ENCODE results near the gene GPANK1. TPM values are rescaled to one million over a fixed set of nuclear protein-coding genes. Genes with fewer than 3 reads are reported as not detected.

The GPANK1 gene
- total and polyA plus RNA-seq, 2 of the 13 experiments (the other 11 are each of a cell fraction or from before 2014, with no cell fraction given): 15.4 to 22.8 TPM

DNA sequence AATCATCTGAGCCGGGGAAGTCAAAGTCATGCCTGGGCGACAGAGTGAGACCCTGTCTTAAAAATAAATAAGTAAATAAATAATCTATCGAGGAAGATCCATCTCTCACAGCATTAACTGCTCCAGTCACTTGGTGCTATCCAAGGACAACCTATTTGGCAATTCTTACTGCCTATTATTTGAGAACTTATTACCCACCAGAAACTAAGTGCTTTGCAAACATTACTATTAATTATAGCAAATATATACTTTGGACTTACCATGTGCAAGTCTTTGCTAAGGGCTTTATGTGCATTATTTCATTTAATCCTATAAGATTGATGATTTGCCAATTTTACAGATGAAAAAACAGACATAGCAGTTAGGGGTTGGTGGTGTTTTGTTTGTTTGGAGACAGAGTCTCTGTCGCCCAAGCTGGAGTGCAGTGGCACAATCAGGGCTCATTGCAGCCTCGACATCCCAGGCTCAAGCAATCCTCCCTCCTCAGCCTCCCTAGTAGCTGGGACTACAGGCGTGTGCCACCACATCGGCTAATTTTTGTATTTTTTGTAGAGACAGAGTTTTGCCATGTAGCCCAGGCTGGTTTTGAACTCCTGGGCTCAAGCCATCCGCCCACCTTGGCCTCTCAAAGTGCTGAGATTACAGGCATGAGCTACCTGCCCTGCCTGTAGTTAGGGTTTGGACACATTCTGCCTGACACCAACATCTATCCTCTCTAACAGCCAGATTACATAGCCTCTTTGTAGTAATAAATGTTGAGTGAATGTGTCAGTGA lies 10.0 kb downstream of the GPANK1 start (continued):
- TF ChIP-seq, protein P1, sequence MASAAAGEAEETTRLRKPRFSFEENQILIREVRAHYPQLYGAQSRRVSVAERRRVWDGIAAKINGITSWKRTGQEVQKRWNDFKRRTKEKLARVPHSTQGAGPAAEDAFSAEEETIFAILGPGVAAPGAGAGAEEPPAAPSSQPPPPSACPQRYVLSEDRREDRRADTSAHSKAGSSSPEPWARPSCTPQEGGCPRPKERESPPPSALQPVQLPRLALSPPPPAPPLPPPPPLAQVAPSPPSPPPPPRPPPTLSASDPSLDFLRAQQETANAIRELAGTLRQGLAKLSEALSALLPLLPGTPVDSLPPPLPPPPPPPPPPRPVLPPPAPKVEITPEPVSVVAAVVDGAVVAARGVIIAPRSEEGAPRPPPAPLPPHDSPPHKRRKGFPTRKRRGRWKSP (CRISPR knock-in tag; IDR thresholded peaks at IDR 0.05): no peak
- TF ChIP-seq ZBTB7B (CRISPR knock-in tag; IDR thresholded peaks at IDR 0.05) (no peak), ZNF670 (CRISPR knock-in tag; IDR thresholded peaks at IDR 0.05; ENCODE audit: borderline replicate concordance) (0 out of 2 replicates have a peak, but pooled peaks have one; percentile 7), HNF4A (CRISPR knock-in tag; IDR thresholded peaks at IDR 0.05) (0 out of 2 replicates have a peak, but pooled peaks have one; percentile 22), ZNF83 (CRISPR knock-in tag; IDR thresholded peaks at IDR 0.05; ENCODE audit: borderline replicate concordance) (no peak), PHF20 (CRISPR knock-in tag; IDR thresholded peaks at IDR 0.05) (no peak), KLF16 (CRISPR knock-in tag; IDR thresholded peaks at IDR 0.05) (0 out of 4 replicates have a peak, but pooled peaks of 1 of the 2 experiments have one; percentile 53), REPIN1 (CRISPR knock-in tag; IDR thresholded peaks at IDR 0.05; ENCODE audit: borderline replicate concordance, low read depth) (no peak), TSC22D2 (CRISPR knock-in tag; IDR thresholded peaks at IDR 0.05; ENCODE audit: borderline replicate concordance) (no peak), ZNF598 (CRISPR knock-in tag; IDR thresholded peaks at IDR 0.05; ENCODE audit: borderline replicate concordance) (no peak), NFYB (CRISPR knock-in tag; IDR thresholded peaks at IDR 0.05) (no peak), KAT8 (CRISPR knock-in tag; IDR thresholded peaks at IDR 0.05) (no peak)
- TF ChIP-seq, protein P2, sequence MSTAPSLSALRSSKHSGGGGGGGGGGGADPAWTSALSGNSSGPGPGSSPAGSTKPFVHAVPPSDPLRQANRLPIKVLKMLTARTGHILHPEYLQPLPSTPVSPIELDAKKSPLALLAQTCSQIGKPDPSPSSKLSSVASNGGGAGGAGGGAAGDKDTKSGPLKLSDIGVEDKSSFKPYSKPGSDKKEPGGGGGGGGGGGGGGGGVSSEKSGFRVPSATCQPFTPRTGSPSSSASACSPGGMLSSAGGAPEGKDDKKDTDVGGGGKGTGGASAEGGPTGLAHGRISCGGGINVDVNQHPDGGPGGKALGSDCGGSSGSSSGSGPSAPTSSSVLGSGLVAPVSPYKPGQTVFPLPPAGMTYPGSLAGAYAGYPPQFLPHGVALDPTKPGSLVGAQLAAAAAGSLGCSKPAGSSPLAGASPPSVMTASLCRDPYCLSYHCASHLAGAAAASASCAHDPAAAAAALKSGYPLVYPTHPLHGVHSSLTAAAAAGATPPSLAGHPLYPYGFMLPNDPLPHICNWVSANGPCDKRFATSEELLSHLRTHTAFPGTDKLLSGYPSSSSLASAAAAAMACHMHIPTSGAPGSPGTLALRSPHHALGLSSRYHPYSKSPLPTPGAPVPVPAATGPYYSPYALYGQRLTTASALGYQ (CRISPR knock-in tag; IDR thresholded peaks at IDR 0.05): 0 out of 2 replicates have a peak, but pooled peaks have one; percentile 39
- TF ChIP-seq, protein P3, sequence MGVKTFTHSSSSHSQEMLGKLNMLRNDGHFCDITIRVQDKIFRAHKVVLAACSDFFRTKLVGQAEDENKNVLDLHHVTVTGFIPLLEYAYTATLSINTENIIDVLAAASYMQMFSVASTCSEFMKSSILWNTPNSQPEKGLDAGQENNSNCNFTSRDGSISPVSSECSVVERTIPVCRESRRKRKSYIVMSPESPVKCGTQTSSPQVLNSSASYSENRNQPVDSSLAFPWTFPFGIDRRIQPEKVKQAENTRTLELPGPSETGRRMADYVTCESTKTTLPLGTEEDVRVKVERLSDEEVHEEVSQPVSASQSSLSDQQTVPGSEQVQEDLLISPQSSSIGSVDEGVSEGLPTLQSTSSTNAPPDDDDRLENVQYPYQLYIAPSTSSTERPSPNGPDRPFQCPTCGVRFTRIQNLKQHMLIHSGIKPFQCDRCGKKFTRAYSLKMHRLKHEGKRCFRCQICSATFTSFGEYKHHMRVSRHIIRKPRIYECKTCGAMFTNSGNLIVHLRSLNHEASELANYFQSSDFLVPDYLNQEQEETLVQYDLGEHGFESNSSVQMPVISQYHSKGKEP (CRISPR knock-in tag; IDR thresholded peaks at IDR 0.05): no peak
- TF ChIP-seq, protein P4, sequence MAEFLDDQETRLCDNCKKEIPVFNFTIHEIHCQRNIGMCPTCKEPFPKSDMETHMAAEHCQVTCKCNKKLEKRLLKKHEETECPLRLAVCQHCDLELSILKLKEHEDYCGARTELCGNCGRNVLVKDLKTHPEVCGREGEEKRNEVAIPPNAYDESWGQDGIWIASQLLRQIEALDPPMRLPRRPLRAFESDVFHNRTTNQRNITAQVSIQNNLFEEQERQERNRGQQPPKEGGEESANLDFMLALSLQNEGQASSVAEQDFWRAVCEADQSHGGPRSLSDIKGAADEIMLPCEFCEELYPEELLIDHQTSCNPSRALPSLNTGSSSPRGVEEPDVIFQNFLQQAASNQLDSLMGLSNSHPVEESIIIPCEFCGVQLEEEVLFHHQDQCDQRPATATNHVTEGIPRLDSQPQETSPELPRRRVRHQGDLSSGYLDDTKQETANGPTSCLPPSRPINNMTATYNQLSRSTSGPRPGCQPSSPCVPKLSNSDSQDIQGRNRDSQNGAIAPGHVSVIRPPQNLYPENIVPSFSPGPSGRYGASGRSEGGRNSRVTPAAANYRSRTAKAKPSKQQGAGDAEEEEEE (CRISPR knock-in tag; IDR thresholded peaks at IDR 0.05; ENCODE audit: borderline replicate concordance): no peak
- TF ChIP-seq, protein P5, sequence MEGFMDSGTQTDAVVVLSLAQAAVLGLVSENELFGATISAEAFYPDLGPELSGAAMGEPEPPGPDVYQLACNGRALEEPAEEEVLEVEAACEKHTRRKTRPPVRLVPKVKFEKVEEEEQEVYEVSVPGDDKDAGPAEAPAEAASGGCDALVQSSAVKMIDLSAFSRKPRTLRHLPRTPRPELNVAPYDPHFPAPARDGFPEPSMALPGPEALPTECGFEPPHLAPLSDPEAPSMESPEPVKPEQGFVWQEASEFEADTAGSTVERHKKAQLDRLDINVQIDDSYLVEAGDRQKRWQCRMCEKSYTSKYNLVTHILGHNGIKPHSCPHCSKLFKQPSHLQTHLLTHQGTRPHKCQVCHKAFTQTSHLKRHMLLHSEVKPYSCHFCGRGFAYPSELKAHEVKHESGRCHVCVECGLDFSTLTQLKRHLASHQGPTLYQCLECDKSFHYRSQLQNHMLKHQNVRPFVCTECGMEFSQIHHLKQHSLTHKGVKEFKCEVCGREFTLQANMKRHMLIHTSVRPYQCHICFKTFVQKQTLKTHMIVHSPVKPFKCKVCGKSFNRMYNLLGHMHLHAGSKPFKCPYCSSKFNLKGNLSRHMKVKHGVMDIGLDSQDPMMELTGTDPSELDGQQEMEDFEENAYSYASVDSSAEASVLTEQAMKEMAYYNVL (CRISPR knock-in tag; IDR thresholded peaks at IDR 0.05; ENCODE audit: borderline replicate concordance): no peak
- TF ChIP-seq, protein P6, sequence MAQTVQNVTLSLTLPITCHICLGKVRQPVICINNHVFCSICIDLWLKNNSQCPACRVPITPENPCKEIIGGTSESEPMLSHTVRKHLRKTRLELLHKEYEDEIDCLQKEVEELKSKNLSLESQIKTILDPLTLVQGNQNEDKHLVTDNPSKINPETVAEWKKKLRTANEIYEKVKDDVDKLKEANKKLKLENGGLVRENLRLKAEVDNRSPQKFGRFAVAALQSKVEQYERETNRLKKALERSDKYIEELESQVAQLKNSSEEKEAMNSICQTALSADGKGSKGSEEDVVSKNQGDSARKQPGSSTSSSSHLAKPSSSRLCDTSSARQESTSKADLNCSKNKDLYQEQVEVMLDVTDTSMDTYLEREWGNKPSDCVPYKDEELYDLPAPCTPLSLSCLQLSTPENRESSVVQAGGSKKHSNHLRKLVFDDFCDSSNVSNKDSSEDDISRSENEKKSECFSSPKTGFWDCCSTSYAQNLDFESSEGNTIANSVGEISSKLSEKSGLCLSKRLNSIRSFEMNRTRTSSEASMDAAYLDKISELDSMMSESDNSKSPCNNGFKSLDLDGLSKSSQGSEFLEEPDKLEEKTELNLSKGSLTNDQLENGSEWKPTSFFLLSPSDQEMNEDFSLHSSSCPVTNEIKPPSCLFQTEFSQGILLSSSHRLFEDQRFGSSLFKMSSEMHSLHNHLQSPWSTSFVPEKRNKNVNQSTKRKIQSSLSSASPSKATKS (CRISPR knock-in tag; IDR thresholded peaks at IDR 0.05): no peak

Data from HepG2 (cell line).